ENCODE results near the gene SERTAD2. TPM values are rescaled to one million over a fixed set of nuclear protein-coding genes. Genes with fewer than 3 reads are reported as not detected.

The SERTAD2 gene
- total and polyA plus RNA-seq, 2 experiments from 2014 or later, result 6.2 to 6.4 TPM

DNA sequence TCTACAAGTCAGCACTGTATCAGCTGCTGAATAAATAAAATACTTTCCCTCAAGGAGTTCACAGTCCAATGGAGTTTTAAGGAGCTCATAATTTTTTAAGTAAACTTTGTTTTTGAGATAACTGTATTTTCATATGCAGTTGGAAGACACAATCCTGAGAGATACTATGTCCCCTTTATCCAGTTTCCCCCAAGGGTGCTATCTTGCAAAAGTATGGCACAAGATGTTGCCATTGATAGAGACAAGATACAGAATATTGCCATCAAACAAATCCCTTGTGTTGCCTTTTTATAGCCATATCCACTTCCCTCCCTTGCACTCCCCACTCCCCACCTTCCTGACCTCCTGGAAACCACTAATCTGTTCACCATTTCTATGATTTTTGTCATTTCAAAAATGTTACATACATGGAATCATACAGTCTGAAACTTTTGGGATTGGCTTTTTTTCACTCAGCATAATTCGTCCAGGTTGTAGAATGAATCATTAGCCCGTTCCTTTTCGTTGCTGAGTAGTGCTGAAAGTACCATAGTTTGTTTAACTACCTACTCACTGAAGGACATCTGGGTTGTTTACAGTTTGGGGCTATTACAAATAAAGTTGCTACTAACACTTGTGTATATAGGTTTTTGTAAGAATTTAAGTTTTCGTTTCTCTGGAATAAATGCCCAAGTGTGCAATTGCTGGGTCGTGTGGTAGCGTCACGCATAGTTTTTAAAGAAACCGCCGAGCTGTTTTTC is 30.2 kb upstream of the SERTAD2 start:
- no peaks in the 10 kb centered on the region for H3K36me3 ChIP-seq (ENCODE audit: insufficient read depth)
- no peaks in the 10 kb centered on the region for H3K36me3 Mint-ChIP-seq (ENCODE audit: low read depth)
- TF ChIP-seq, protein P1, sequence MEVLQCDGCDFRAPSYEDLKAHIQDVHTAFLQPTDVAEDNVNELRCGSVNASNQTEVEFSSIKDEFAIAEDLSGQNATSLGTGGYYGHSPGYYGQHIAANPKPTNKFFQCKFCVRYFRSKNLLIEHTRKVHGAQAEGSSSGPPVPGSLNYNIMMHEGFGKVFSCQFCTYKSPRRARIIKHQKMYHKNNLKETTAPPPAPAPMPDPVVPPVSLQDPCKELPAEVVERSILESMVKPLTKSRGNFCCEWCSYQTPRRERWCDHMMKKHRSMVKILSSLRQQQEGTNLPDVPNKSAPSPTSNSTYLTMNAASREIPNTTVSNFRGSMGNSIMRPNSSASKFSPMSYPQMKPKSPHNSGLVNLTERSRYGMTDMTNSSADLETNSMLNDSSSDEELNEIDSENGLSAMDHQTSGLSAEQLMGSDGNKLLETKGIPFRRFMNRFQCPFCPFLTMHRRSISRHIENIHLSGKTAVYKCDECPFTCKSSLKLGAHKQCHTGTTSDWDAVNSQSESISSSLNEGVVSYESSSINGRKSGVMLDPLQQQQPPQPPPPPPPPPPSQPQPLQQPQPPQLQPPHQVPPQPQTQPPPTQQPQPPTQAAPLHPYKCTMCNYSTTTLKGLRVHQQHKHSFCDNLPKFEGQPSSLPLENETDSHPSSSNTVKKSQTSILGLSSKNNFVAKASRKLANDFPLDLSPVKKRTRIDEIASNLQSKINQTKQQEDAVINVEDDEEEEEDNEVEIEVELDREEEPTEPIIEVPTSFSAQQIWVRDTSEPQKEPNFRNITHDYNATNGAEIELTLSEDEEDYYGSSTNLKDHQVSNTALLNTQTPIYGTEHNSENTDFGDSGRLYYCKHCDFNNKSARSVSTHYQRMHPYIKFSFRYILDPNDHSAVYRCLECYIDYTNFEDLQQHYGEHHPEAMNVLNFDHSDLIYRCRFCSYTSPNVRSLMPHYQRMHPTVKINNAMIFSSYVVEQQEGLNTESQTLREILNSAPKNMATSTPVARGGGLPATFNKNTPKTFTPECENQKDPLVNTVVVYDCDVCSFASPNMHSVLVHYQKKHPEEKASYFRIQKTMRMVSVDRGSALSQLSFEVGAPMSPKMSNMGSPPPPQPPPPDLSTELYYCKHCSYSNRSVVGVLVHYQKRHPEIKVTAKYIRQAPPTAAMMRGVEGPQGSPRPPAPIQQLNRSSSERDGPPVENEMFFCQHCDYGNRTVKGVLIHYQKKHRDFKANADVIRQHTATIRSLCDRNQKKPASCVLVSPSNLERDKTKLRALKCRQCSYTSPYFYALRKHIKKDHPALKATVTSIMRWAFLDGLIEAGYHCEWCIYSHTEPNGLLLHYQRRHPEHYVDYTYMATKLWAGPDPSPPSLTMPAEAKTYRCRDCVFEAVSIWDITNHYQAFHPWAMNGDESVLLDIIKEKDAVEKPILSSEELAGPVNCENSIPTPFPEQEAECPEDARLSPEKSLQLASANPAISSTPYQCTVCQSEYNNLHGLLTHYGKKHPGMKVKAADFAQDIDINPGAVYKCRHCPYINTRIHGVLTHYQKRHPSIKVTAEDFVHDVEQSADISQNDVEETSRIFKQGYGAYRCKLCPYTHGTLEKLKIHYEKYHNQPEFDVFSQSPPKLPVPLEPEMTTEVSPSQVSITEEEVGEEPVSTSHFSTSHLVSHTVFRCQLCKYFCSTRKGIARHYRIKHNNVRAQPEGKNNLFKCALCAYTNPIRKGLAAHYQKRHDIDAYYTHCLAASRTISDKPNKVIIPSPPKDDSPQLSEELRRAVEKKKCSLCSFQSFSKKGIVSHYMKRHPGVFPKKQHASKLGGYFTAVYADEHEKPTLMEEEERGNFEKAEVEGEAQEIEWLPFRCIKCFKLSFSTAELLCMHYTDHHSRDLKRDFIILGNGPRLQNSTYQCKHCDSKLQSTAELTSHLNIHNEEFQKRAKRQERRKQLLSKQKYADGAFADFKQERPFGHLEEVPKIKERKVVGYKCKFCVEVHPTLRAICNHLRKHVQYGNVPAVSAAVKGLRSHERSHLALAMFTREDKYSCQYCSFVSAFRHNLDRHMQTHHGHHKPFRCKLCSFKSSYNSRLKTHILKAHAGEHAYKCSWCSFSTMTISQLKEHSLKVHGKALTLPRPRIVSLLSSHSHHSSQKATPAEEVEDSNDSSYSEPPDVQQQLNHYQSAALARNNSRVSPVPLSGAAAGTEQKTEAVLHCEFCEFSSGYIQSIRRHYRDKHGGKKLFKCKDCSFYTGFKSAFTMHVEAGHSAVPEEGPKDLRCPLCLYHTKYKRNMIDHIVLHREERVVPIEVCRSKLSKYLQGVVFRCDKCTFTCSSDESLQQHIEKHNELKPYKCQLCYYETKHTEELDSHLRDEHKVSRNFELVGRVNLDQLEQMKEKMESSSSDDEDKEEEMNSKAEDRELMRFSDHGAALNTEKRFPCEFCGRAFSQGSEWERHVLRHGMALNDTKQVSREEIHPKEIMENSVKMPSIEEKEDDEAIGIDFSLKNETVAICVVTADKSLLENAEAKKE (CRISPR knock-in tag; IDR thresholded peaks at IDR 0.05), result no peak
- TF ChIP-seq, protein P2, sequence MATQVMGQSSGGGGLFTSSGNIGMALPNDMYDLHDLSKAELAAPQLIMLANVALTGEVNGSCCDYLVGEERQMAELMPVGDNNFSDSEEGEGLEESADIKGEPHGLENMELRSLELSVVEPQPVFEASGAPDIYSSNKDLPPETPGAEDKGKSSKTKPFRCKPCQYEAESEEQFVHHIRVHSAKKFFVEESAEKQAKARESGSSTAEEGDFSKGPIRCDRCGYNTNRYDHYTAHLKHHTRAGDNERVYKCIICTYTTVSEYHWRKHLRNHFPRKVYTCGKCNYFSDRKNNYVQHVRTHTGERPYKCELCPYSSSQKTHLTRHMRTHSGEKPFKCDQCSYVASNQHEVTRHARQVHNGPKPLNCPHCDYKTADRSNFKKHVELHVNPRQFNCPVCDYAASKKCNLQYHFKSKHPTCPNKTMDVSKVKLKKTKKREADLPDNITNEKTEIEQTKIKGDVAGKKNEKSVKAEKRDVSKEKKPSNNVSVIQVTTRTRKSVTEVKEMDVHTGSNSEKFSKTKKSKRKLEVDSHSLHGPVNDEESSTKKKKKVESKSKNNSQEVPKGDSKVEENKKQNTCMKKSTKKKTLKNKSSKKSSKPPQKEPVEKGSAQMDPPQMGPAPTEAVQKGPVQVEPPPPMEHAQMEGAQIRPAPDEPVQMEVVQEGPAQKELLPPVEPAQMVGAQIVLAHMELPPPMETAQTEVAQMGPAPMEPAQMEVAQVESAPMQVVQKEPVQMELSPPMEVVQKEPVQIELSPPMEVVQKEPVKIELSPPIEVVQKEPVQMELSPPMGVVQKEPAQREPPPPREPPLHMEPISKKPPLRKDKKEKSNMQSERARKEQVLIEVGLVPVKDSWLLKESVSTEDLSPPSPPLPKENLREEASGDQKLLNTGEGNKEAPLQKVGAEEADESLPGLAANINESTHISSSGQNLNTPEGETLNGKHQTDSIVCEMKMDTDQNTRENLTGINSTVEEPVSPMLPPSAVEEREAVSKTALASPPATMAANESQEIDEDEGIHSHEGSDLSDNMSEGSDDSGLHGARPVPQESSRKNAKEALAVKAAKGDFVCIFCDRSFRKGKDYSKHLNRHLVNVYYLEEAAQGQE (IDR thresholded peaks at IDR 0.05; ENCODE audit: unreplicated experiment), result no peak
- TF ChIP-seq EZH2phosphoT487 (IDR thresholded peaks at IDR 0.05; ENCODE audit: unreplicated experiment), result no peak
- TF ChIP-seq, protein P3, sequence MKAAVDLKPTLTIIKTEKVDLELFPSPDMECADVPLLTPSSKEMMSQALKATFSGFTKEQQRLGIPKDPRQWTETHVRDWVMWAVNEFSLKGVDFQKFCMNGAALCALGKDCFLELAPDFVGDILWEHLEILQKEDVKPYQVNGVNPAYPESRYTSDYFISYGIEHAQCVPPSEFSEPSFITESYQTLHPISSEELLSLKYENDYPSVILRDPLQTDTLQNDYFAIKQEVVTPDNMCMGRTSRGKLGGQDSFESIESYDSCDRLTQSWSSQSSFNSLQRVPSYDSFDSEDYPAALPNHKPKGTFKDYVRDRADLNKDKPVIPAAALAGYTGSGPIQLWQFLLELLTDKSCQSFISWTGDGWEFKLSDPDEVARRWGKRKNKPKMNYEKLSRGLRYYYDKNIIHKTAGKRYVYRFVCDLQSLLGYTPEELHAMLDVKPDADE (IDR thresholded peaks at IDR 0.05), result no peak
- TF ChIP-seq ZNF114 (CRISPR knock-in tag; IDR thresholded peaks at IDR 0.05), result no peak
- TF ChIP-seq NANOG (IDR thresholded peaks at IDR 0.05; ENCODE audit: borderline replicate concordance), result no peak
- TF ChIP-seq CREB1 (CRISPR knock-in tag; IDR thresholded peaks at IDR 0.05; ENCODE audit: low read depth), result no peak
- no peak for TF ChIP-seq EZH2 (IDR thresholded peaks at IDR 0.05; ENCODE audit: low read depth, unreplicated experiment)
- TF ChIP-seq STAT1 (IDR thresholded peaks at IDR 0.05; ENCODE audit: unreplicated experiment), result no peak
- TF ChIP-seq, protein P4, sequence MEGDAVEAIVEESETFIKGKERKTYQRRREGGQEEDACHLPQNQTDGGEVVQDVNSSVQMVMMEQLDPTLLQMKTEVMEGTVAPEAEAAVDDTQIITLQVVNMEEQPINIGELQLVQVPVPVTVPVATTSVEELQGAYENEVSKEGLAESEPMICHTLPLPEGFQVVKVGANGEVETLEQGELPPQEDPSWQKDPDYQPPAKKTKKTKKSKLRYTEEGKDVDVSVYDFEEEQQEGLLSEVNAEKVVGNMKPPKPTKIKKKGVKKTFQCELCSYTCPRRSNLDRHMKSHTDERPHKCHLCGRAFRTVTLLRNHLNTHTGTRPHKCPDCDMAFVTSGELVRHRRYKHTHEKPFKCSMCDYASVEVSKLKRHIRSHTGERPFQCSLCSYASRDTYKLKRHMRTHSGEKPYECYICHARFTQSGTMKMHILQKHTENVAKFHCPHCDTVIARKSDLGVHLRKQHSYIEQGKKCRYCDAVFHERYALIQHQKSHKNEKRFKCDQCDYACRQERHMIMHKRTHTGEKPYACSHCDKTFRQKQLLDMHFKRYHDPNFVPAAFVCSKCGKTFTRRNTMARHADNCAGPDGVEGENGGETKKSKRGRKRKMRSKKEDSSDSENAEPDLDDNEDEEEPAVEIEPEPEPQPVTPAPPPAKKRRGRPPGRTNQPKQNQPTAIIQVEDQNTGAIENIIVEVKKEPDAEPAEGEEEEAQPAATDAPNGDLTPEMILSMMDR (conservative IDR thresholded peaks at IDR 0.05; ENCODE audit: low read depth in 2 of 2), result no peak
- TF ChIP-seq ZNF331 (CRISPR knock-in tag; IDR thresholded peaks at IDR 0.05; ENCODE audit: low read depth), result no peak
- TF ChIP-seq POLR2AphosphoS5 (IDR thresholded peaks at IDR 0.05; ENCODE audit: low read depth), result no peak
- TF ChIP-seq JUNB (IDR thresholded peaks at IDR 0.05; ENCODE audit: unreplicated experiment), result no peak
- DNase-seq (ENCODE audit: low spot score) (no peak), ATAC-seq (no peak)
- no peak overlapping the region for H3K27ac ChIP-seq (ENCODE audit: low read depth)
- no peaks in the 10 kb centered on the region for H3K27me3 ChIP-seq (ENCODE audit: insufficient read depth)
- H3K27ac Mint-ChIP-seq, result no peak overlapping the region
- peaks cover 21% of the 10 kb centered on the region for H3K4me1 Mint-ChIP-seq
- no peaks in the 10 kb centered on the region for H3K9me2 ChIP-seq (ENCODE audit: insufficient read depth)
- no peaks in the 10 kb centered on the region for H3K79me2 ChIP-seq (replicated peaks; ENCODE audit: insufficient read depth)
- H3K4me3 ChIP-seq, result no peak overlapping the region
- no peak overlapping the region for H2AFZ ChIP-seq
- no peaks in the 10 kb centered on the region for H3K9me3 Mint-ChIP-seq
- H4K20me1 ChIP-seq (replicated peaks; ENCODE audit: insufficient read depth), result no peaks in the 10 kb centered on the region
- no peaks in the 10 kb centered on the region for H3K27me3 Mint-ChIP-seq (ENCODE audit: insufficient read depth, low read depth, poor library complexity)
- H3K4me2 ChIP-seq, result no peak overlapping the region
- H3K4me3 Mint-ChIP-seq, result no peak overlapping the region
- H3K4me1 ChIP-seq (ENCODE audit: insufficient read depth), result peaks cover 9% of the 10 kb centered on the region
- no peaks in the 10 kb centered on the region for H3F3A ChIP-seq (replicated peaks; ENCODE audit: low read depth)

Data from GM23338 (cell line).